Measurements from ENCODE around the gene TNN. TPM values are rescaled to one million over a fixed set of nuclear protein-coding genes. Genes with fewer than 3 reads are reported as not detected.

Gene TNN
- total RNA-seq, 1 experiment from 2014 or later: 0.11 TPM

DNA sequence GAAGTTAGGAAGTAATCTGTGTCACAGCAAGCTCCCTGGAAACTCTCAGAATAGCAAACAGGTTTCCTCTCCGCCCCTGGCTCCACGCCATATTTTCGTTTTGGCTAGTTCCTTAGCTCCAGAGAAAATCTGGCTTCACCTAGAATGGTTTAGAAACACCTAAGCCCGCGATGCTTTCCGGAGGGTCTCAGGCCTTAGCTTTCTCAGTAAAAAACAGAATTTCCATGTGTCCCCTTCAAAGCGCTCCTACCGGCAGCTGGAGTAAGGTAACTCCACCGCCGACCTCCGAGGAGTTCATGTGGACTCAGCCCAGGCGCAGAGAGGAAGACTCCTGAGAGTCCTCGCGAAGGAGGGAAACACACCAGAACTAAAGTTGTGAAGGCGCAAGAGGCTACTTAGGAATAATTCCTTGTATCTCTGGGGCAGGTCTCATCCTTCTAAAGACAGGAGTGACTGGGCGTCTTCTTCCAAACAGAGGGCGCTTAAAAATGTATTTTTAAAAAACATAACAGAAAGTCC is 124.5 kb downstream of the TNN start:
- TF ChIP-seq, protein P1, sequence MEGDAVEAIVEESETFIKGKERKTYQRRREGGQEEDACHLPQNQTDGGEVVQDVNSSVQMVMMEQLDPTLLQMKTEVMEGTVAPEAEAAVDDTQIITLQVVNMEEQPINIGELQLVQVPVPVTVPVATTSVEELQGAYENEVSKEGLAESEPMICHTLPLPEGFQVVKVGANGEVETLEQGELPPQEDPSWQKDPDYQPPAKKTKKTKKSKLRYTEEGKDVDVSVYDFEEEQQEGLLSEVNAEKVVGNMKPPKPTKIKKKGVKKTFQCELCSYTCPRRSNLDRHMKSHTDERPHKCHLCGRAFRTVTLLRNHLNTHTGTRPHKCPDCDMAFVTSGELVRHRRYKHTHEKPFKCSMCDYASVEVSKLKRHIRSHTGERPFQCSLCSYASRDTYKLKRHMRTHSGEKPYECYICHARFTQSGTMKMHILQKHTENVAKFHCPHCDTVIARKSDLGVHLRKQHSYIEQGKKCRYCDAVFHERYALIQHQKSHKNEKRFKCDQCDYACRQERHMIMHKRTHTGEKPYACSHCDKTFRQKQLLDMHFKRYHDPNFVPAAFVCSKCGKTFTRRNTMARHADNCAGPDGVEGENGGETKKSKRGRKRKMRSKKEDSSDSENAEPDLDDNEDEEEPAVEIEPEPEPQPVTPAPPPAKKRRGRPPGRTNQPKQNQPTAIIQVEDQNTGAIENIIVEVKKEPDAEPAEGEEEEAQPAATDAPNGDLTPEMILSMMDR (conservative IDR thresholded peaks at IDR 0.05): no peak
- H3K14ac ChIP-seq (ENCODE audit: insufficient read depth, low read length): no peak overlapping the region
- H3K27me3 Mint-ChIP-seq (ENCODE audit: low read depth): peaks cover 30% of the 10 kb centered on the region

More for the DNA sequence above, 124.5 kb downstream of the TNN start:
- Histone ChIP-seq H3K4me1 (ENCODE audit: insufficient read depth, low read length) (no peaks in the 10 kb centered on the region), H3K79me2 (ENCODE audit: insufficient read depth, low read length) (no peaks in the 10 kb centered on the region), H2AFZ (ENCODE audit: low read length) (no peak overlapping the region), H3K56ac (ENCODE audit: insufficient read length, low read depth, low read length) (no peak overlapping the region), H2BK20ac (ENCODE audit: low read depth, low read length, poor library complexity, severe bottlenecking) (no peak overlapping the region), H3K9ac (ENCODE audit: extremely low read depth, insufficient read length, low read length) (peak overlapping the region; percentile 60), H2AK5ac (ENCODE audit: insufficient read length, low read length) (no peak overlapping the region), H4K20me1 (ENCODE audit: control insufficient read depth, insufficient read depth, insufficient read length) (no peaks in the 10 kb centered on the region), H3K23me2 (ENCODE audit: insufficient read length, low read depth, low read length, poor library complexity, severe bottlenecking) (peaks cover 18% of the 10 kb centered on the region), H3K4ac (ENCODE audit: low read depth, low read length) (no peak overlapping the region), H3T11ph (ENCODE audit: low read length) (no peak overlapping the region), H3K27me3 (ENCODE audit: insufficient read depth, low read length) (peaks cover 2% of the 10 kb centered on the region; the same call in 1 of the 2 replicates), H4K5ac (ENCODE audit: insufficient read length, low read depth, low read length) (no peak overlapping the region), H3K79me1 (ENCODE audit: insufficient read depth, low read depth, low read length, poor library complexity, severe bottlenecking) (no peaks in the 10 kb centered on the region), H3K18ac (ENCODE audit: insufficient read length, low read depth, low read length) (no peak overlapping the region), H3K27ac (ENCODE audit: insufficient read length, low read depth, low read length) (no peak overlapping the region), H2BK120ac (ENCODE audit: low read depth, low read length, poor library complexity, severe bottlenecking) (no peak overlapping the region), H3K9me3 (ENCODE audit: control insufficient read depth, low read depth, low read length) (no peaks in the 10 kb centered on the region), H4K91ac (ENCODE audit: insufficient read length, low read depth, low read length) (no peak overlapping the region), H2BK15ac (ENCODE audit: low read depth, low read length) (no peak overlapping the region), H3K4me2 (ENCODE audit: insufficient read depth, insufficient read length, low read length) (peak overlapping the region; percentile 66), H3K23ac (ENCODE audit: insufficient read length, low read depth, low read length) (no peak overlapping the region), H2BK12ac (ENCODE audit: insufficient read length, low read depth, low read length) (no peak overlapping the region), H4K8ac (replicated peaks; ENCODE audit: insufficient read length, low read depth, low read length) (no peak overlapping the region), H2BK5ac (ENCODE audit: insufficient read length, low read length) (no peak overlapping the region)
- Mint-ChIP-seq H3K27ac (peak overlapping the region in 2 of 3 experiments; percentile 2 to 81; a peak in 4 of 7 replicates), H3K9me3 (no peaks in the 10 kb centered on the region), H3K36me3 (ENCODE audit: insufficient read depth in 1 of 3, low read depth in 3 of 3) (no peaks in the 10 kb centered on the region), H3K4me3 (peak overlapping the region; percentile 77 to 92), H3K4me1 (peaks cover 8 to 11% of the 10 kb centered on the region in 2 experiments; a peak in 3 of 4 replicates)
- peak; percentile 53 for DNase-seq
- no CpG with 5 or more reads among the region's 17 CpGs for WGBS (ENCODE audit: extremely low coverage, insufficient read length, low lambda C conversion rate)
